Measurements from ENCODE around the gene RGS7.

GRCh38 chr1:241316372-241316771 lies 40.6 kb downstream of the RGS7 start:
- TF ChIP-seq, protein P1, sequence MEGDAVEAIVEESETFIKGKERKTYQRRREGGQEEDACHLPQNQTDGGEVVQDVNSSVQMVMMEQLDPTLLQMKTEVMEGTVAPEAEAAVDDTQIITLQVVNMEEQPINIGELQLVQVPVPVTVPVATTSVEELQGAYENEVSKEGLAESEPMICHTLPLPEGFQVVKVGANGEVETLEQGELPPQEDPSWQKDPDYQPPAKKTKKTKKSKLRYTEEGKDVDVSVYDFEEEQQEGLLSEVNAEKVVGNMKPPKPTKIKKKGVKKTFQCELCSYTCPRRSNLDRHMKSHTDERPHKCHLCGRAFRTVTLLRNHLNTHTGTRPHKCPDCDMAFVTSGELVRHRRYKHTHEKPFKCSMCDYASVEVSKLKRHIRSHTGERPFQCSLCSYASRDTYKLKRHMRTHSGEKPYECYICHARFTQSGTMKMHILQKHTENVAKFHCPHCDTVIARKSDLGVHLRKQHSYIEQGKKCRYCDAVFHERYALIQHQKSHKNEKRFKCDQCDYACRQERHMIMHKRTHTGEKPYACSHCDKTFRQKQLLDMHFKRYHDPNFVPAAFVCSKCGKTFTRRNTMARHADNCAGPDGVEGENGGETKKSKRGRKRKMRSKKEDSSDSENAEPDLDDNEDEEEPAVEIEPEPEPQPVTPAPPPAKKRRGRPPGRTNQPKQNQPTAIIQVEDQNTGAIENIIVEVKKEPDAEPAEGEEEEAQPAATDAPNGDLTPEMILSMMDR (IDR thresholded peaks at IDR 0.05), result no peak
- no peak for TF ChIP-seq POLR2AphosphoS5 (IDR thresholded peaks at IDR 0.05)

Data from esophagus muscularis mucosa (tissue), 3 donors.